Measurements from ENCODE around the gene RTRAF.

- TF ChIP-seq, protein P1, sequence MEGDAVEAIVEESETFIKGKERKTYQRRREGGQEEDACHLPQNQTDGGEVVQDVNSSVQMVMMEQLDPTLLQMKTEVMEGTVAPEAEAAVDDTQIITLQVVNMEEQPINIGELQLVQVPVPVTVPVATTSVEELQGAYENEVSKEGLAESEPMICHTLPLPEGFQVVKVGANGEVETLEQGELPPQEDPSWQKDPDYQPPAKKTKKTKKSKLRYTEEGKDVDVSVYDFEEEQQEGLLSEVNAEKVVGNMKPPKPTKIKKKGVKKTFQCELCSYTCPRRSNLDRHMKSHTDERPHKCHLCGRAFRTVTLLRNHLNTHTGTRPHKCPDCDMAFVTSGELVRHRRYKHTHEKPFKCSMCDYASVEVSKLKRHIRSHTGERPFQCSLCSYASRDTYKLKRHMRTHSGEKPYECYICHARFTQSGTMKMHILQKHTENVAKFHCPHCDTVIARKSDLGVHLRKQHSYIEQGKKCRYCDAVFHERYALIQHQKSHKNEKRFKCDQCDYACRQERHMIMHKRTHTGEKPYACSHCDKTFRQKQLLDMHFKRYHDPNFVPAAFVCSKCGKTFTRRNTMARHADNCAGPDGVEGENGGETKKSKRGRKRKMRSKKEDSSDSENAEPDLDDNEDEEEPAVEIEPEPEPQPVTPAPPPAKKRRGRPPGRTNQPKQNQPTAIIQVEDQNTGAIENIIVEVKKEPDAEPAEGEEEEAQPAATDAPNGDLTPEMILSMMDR (IDR thresholded peaks at IDR 0.05 in 4 of 5, conservative IDR thresholded peaks at IDR 0.05 in 1 of 5) = no peak
- TF ChIP-seq POLR2A (IDR thresholded peaks at IDR 0.05) = peak; percentile 83 to 89
Observed at GRCh38 chr14:51989293-51990234, at the start of gene RTRAF.

Measured in gastrocnemius medialis (tissue), 4 donors.